GM18909 (cell line): ENCODE results near the gene ITGAE.

ENCODE experiments used
- ATAC-seq: cut with Tn5 transposase; IDR thresholded peaks from one replicate; pipeline ENCODE4 v1.9.1; 2021; ENCODE audit warnings: mild to moderate bottlenecking; ENCODE audit not compliant: unreplicated experiment, poor library complexity

ITGAE gene

GRCh38 chr17:3679531-3680126 is 121.4 kb downstream of the ITGAE start:
- ATAC-seq, result no peak

GRCh38 chr17:3678821-3679530 is 122.0 kb downstream of the ITGAE start:
- ATAC-seq, result no peak

- no peak for ATAC-seq
Measured at GRCh38 chr17:3678095-3678820, 122.7 kb downstream of the ITGAE start.

- ATAC-seq, result no peak
Measured at GRCh38 chr17:3675886-3676285, 125.1 kb downstream of the ITGAE start.

- no peak for ATAC-seq
Measured at GRCh38 chr17:3672571-3672970, 128.4 kb downstream of the ITGAE start.

- no peak for ATAC-seq
Measured at GRCh38 chr17:3669548-3669947, 131.4 kb downstream of the ITGAE start.

- peak; percentile 7 for ATAC-seq
Measured at GRCh38 chr17:3669085-3669347, 132.0 kb downstream of the ITGAE start.

GRCh38 chr17:3668279-3669084 is 132.5 kb downstream of the ITGAE start, which contains the start of the genes EMC6 and TAX1BP3:
Gene EMC6 (plus strand): TSS chr17:3668812. CDS start chr17:3669147, 335 bp downstream.
Gene TAX1BP3 (minus strand): TSS chr17:3668578. CDS start chr17:3668526, 52 bp downstream.
- peak; percentile 87 for ATAC-seq

- peak; percentile 15 for ATAC-seq
Measured at GRCh38 chr17:3667366-3668278, 133.4 kb downstream of the ITGAE start.

- ATAC-seq, result no peak
Measured at GRCh38 chr17:3666516-3666915, 134.5 kb downstream of the ITGAE start.

- no peak for ATAC-seq
Measured at GRCh38 chr17:3665834-3666233, 135.2 kb downstream of the ITGAE start.
